ENCODE measurements around the gene ACAD9.

DNA sequence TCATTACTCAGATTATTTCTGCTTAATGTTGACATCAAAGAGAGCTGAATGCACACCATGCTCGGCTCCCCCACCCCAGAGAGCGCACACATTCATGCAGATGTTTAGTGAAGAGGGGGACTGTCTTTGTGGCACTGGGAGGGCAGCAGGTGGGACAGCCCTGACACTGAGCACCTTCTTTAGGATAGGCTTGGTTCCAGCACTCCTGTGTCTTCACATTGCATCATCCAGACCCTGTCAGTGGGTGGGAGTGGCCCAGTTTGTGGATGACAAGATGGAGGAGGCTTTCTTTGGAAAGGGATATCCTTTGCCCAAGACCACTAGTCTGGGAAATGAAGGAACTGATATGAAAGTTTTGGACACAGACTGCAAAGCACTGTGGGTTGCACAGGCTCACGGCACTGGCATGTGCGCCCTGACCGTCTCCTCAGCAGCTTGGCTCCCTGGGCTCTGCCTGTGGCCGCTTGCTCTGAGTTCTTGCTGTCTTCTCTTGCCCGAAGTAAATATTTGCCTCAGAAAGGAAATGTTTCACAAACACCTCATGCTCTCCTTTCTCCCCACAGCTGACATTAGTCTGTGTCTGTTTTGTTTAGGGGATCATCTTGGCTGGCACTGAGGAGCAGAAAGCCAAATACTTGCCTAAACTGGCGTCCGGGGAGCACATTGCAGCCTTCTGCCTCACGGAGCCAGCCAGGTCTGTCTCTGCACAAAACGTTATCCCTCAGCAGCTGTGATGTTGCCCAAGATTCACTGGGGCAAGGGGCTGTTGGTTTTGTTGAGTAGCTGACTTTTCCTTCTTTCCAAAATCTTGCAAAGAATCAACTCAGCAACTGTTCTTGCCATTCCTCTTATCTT, 16.6 kb downstream of the ACAD9 start:
- TF ChIP-seq, protein P1, sequence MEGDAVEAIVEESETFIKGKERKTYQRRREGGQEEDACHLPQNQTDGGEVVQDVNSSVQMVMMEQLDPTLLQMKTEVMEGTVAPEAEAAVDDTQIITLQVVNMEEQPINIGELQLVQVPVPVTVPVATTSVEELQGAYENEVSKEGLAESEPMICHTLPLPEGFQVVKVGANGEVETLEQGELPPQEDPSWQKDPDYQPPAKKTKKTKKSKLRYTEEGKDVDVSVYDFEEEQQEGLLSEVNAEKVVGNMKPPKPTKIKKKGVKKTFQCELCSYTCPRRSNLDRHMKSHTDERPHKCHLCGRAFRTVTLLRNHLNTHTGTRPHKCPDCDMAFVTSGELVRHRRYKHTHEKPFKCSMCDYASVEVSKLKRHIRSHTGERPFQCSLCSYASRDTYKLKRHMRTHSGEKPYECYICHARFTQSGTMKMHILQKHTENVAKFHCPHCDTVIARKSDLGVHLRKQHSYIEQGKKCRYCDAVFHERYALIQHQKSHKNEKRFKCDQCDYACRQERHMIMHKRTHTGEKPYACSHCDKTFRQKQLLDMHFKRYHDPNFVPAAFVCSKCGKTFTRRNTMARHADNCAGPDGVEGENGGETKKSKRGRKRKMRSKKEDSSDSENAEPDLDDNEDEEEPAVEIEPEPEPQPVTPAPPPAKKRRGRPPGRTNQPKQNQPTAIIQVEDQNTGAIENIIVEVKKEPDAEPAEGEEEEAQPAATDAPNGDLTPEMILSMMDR (IDR thresholded peaks at IDR 0.05) = no peak
- TF ChIP-seq POLR2A (IDR thresholded peaks at IDR 0.05) = no peak
